Measurements from ENCODE around the gene PCDHB5.
"Not testable (repeated sequence)": the region's sequence is repeated elsewhere in the genome, so short reads cannot be mapped to it uniquely, and the experiment has no call there.

Gene PCDHB5

GRCh38 chr5:141149812-141150211, 14.8 kb downstream of the PCDHB5 start, which contains the start of gene PCDHB6:
Gene PCDHB6, plus strand, starts transcription at chr5:141150057. Its CDS starts 201 bp downstream, at chr5:141150258.
- no peak within 1 kb of the TSS for H3K27ac ChIP-seq
- no peak for TF ChIP-seq ZFX (IDR thresholded peaks at IDR 0.05)
- TF ChIP-seq, protein P1, sequence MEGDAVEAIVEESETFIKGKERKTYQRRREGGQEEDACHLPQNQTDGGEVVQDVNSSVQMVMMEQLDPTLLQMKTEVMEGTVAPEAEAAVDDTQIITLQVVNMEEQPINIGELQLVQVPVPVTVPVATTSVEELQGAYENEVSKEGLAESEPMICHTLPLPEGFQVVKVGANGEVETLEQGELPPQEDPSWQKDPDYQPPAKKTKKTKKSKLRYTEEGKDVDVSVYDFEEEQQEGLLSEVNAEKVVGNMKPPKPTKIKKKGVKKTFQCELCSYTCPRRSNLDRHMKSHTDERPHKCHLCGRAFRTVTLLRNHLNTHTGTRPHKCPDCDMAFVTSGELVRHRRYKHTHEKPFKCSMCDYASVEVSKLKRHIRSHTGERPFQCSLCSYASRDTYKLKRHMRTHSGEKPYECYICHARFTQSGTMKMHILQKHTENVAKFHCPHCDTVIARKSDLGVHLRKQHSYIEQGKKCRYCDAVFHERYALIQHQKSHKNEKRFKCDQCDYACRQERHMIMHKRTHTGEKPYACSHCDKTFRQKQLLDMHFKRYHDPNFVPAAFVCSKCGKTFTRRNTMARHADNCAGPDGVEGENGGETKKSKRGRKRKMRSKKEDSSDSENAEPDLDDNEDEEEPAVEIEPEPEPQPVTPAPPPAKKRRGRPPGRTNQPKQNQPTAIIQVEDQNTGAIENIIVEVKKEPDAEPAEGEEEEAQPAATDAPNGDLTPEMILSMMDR (conservative IDR thresholded peaks at IDR 0.05) = peak; percentile 72

DNA sequence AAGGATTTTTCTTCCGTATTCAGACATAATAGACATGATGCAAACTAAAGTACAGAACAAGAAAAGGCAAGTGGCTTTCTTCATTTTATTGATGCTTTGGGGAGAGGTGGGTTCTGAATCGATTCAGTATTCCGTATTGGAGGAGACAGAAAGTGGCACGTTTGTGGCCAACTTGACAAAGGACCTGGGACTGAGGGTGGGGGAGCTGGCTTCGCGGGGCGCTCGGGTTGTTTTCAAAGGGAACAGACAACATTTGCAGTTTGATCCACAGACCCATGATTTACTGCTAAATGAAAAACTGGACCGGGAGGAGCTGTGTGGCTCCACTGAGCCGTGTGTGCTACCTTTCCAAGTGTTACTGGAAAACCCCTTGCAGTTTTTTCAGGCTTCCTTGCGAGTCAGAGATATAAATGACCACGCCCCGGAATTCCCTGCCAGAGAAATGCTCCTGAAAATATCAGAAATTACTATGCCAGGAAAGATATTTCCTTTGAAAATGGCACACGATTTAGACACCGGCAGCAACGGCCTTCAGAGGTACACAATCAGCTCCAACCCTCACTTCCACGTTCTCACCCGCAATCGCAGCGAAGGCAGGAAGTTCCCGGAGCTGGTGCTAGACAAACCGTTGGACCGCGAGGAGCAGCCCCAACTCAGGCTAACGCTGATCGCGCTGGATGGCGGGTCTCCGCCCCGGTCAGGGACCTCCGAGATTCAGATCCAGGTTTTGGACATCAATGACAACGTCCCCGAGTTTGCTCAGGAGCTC, 15.4 kb downstream of the PCDHB5 start:
- H3K27ac ChIP-seq = no peak overlapping the region
- TF ChIP-seq, protein P1 (conservative IDR thresholded peaks at IDR 0.05) = no peak; the same call in 1 of the 2 replicates
- no peak for TF ChIP-seq ZFX (IDR thresholded peaks at IDR 0.05)

- no peak overlapping the region for H3K27ac ChIP-seq
- TF ChIP-seq, protein P1 (conservative IDR thresholded peaks at IDR 0.05) = no peak
- TF ChIP-seq ZFX (IDR thresholded peaks at IDR 0.05) = no peak
Observed at GRCh38 chr5:141150993-141151325, 16.0 kb downstream of the PCDHB5 start.

DNA sequence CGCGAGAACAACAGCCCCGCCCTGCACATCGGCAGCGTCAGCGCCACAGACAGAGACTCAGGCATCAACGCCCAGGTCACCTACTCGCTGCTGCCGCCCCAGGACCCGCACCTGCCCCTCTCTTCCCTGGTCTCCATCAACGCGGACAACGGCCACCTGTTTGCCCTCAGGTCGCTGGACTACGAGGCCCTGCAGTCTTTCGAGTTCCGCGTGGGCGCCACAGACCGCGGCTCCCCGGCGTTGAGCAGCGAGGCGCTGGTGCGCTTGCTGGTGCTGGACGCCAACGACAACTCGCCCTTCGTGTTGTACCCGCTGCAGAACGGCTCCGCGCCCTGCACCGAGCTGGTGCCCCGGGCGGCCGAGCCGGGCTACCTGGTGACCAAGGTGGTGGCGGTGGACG, 16.6 kb downstream of the PCDHB5 start:
- H3K27ac ChIP-seq = not testable (repeated sequence)

GRCh38 chr5:141152096-141152495, 17.1 kb downstream of the PCDHB5 start:
- not testable (repeated sequence) for H3K27ac ChIP-seq

DNA sequence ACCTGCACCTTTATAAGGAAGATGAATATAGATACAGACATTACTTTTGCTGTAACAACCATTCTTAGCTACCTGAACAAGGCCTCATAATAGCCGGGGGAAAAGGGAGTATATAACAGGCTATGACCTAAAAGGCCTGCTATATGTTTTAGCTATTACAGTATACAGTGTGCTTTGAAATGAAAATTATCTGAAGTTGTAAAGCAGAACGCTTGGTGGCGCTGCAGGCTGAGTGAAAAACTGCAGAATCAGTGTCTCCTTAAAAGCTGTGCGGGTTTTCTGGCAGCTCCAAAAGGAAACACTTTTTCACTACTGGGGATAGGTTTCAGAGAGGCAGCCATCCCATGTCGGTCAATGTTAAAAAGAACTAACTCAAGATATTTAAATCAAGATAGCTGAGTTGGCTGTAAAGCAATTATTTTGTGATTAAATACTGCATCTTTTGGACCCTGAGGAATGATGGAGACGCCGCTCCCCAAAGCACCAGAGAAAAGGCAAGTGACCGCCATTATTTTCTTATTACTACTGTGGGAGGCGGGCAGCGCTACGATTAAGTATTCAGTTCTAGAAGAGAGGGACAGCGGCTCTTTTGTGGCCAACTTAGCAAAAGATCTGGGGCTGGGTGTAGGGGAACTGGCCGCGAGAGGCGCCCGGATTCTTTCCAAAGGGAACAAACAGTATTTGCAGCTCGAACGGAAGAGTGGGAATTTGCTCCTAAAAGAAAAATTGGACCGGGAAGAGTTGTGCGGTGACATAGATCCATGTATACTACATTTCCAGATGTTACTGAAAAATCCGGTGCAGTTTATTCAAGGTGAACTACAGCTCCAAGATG, 20.8 kb downstream of the PCDHB5 start:
- no peak overlapping the region for H3K27ac ChIP-seq
- TF ChIP-seq ZFX (IDR thresholded peaks at IDR 0.05) = no peak
- TF ChIP-seq, protein P1 (conservative IDR thresholded peaks at IDR 0.05) = peak; percentile 45

GRCh38 chr5:141157356-141157755, 22.4 kb downstream of the PCDHB5 start:
- not testable (repeated sequence) for H3K27ac ChIP-seq

DNA sequence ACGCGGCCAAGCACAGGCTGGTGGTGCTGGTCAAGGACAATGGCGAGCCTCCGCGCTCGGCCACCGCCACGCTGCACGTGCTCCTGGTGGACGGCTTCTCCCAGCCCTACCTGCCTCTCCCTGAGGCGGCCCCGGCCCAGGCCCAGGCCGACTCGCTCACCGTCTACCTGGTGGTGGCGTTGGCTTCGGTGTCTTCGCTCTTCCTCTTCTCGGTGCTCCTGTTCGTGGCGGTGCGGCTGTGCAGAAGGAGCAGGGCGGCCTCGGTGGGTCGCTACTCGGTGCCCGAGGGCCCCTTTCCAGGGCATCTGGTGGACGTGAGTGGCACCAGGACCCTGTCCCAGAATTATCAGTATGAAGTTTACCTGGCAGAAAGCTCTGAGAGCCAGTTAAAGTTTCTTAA, 22.9 kb downstream of the PCDHB5 start:
- not testable (repeated sequence) for H3K27ac ChIP-seq

DNA sequence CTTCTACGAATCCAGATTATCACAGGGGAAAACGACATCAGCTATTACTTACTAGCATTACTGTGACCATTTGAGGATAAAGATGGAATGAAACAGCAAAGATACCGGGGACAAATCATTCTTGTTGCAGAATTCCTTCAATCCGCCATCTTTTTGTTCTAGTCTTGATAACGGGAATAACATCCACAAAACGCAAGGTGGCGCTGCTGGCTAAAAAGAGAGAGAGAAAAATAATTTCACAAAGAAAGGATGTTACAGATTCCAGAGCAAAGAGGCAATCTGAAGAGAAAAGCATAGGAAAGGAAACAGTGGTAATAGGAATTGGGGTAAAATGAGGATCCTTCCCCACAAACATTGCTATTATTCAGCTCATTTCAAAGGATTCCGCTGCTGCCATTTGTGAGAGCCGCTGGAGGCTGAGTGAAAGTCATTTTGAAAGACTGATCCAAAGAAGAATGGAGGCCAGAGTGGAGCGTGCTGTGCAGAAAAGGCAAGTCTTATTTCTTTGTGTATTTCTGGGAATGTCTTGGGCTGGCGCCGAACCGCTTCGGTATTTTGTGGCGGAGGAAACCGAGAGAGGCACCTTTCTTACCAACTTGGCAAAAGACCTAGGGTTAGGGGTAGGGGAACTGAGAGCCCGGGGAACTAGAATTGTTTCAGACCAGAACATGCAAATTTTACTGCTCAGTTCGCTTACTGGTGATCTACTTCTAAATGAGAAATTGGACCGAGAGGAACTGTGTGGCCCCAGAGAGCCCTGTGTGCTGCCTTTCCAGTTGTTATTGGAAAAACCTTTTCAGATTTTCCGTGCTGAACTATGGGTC, 37.6 kb downstream of the PCDHB5 start, which contains the start of gene PCDHB7:
Gene PCDHB7 (plus strand): TSS at position 264 of the 824 bp plus-strand sequence. CDS start 192 bp downstream, at position 456.
- no peak within 1 kb of the TSS for H3K27ac ChIP-seq
- TF ChIP-seq, protein P1 (conservative IDR thresholded peaks at IDR 0.05) = peak; percentile 81
- TF ChIP-seq ZFX (IDR thresholded peaks at IDR 0.05) = no peak

DNA sequence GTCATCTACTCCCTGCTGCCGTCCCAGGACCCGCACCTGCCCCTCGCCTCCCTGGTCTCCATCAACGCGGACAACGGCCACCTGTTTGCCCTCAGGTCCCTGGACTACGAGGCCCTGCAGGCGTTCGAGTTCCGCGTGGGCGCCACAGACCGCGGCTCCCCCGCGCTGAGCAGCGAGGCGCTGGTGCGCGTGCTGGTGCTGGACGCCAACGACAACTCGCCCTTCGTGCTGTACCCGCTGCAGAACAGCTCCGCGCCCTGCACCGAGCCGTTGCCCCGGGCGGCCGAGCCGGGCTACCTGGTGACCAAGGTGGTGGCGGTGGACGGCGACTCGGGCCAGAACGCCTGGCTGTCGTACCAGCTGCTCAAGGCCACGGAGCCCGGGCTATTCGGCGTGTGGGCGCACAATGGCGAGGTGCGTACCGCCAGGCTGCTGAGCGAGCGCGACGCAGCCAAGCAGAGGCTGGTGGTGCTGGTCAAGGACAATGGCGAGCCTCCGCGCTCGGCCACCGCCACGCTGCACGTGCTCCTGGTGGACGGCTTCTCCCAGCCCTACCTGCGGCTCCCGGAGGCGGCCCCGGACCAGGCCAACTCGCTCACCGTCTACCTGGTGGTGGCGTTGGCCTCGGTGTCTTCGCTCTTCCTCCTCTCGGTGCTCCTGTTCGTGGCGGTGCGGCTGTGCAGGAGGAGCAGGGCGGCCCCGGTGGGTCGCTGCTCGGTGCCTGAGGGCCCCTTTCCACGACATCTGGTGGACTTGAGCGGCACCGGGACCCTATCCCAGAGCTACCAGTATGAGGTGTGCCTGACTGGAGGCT, 39.5 kb downstream of the PCDHB5 start:
- not testable (repeated sequence) for H3K27ac ChIP-seq
